Keratinocyte (primary cell): ENCODE data around the gene GIMD1. TPM values are rescaled to one million over a fixed set of nuclear protein-coding genes. Genes with fewer than 3 reads are reported as not detected.

Experiments used
- DNase-seq: peaks from one replicate; pipeline ENCODE4 v3.0.0-alpha.2; 2011; ENCODE audit warnings: low read depth, missing footprints, low spot score
- FAIRE-seq: peaks from 2 replicates; lab custom pipeline; 2011; peaks lifted over from hg19 to GRCh38; lab: Jason Lieb, UNC
- H2AFZ ChIP-seq: 2 replicates; pipeline ENCODE4 v1.6.0; 2012; ENCODE audit warnings: low read length, control low read depth, inconsistent platforms; ENCODE audit not compliant: control insufficient read depth
- H3K27ac ChIP-seq: 2 replicates; pipeline ENCODE4 v1.5.1; 2011; ENCODE audit warnings: low read length; ENCODE audit not compliant: control insufficient read depth, insufficient read depth
- H3K27me3 ChIP-seq: 3 replicates; pipeline ENCODE4 v1.6.0; 2011; ENCODE audit warnings: low read length; ENCODE audit not compliant: control insufficient read depth, insufficient read depth; ENCODE audit errors: extremely low read depth
- H3K36me3 ChIP-seq, 2 experiments: 2 replicates in 1 of 2; 3 replicates in 1 of 2; pipeline ENCODE4 v1.5.1; 2011; ENCODE audit warnings: low read length in 2 of 2, mild to moderate bottlenecking in 1 of 2; ENCODE audit not compliant: control insufficient read depth in 2 of 2, insufficient read depth in 2 of 2; ENCODE audit errors: extremely low read depth in 1 of 2
- H3K4me1 ChIP-seq: 3 replicates; pipeline ENCODE4 v1.5.1; 2011; ENCODE audit warnings: low read length; ENCODE audit not compliant: control insufficient read depth, insufficient read depth; ENCODE audit errors: extremely low read depth
- H3K4me2 ChIP-seq: 3 replicates; pipeline ENCODE4 v1.6.0; 2011; ENCODE audit warnings: low read depth, low read length; ENCODE audit not compliant: control insufficient read depth, insufficient read depth; ENCODE audit errors: extremely low read depth
- H3K4me3 ChIP-seq, 3 experiments: fragments of 200-600 bp in 1 of 3; sonication (generic) in 1 of 3; 2 replicates in 2 of 3; 3 replicates in 1 of 3; pipeline ENCODE4 v1.5.1; 2011 to 2016; ENCODE audit warnings: low read length in 3 of 3, mild to moderate bottlenecking in 3 of 3, control low read depth in 2 of 3, inconsistent platforms in 1 of 3, low read depth in 1 of 3, mixed read lengths in 1 of 3, mixed run types in 1 of 3, moderate library complexity in 1 of 3; ENCODE audit not compliant: control insufficient read depth in 2 of 3, insufficient read depth in 2 of 3; ENCODE audit errors: extremely low read depth in 1 of 3
- H3K79me2 ChIP-seq: 2 replicates; pipeline ENCODE4 v1.6.0; 2012; ENCODE audit warnings: low read length; ENCODE audit not compliant: control insufficient read depth, insufficient read depth
- H3K9ac ChIP-seq: 3 replicates; pipeline ENCODE4 v1.6.0; 2011; ENCODE audit warnings: low read length; ENCODE audit not compliant: control insufficient read depth, insufficient read depth; ENCODE audit errors: extremely low read depth
- H3K9me1 ChIP-seq: 3 replicates; pipeline ENCODE4 v1.6.0; 2011; ENCODE audit warnings: low read length; ENCODE audit not compliant: control insufficient read depth, insufficient read depth; ENCODE audit errors: extremely low read depth
- H3K9me3 ChIP-seq: 2 replicates; pipeline ENCODE4 v1.5.1; 2012; ENCODE audit warnings: low read depth, low read length; ENCODE audit not compliant: control insufficient read depth
- H4K20me1 ChIP-seq: 3 replicates; pipeline ENCODE4 v1.6.0; 2011; ENCODE audit warnings: low read length; ENCODE audit not compliant: control insufficient read depth, insufficient read depth; ENCODE audit errors: extremely low read depth
- EZH2 ChIP-seq: IDR thresholded peaks from one replicate; pipeline ENCODE4 v1.6.1; 2012; ENCODE audit warnings: inconsistent platforms, mild to moderate bottlenecking, low read length, moderate library complexity
- dilution Hi-C: fragments of 300-500 bp; cut with MboI; formaldehyde crosslinking; loops from one replicate; pipeline ENCODE4 v1.7.0; 2020; ENCODE audit warnings: low sequenced_read_pairs; ENCODE audit not compliant: extremely low pct_ligation_motif_present
- polyA plus RNA-seq, 5 experiments: library from polyadenylated mRNA; depleted of rRNA in 3 of 5; stranded (reverse) in 3 of 5; stranded (forward) in 1 of 5; unstranded in 1 of 5; fragments of >200 nt; gene quantifications; 1 replicate in 1 of 5; 2 replicates in 3 of 5; 3 replicates in 1 of 5; pipeline versions ENCODE4 v1.2.1 to v1.2.3, GENCODE V29; 2011 to 2012; ENCODE audit warnings: missing spikeins in 2 of 5, low read depth in 1 of 5, low replicate concordance in 1 of 5
- TF ChIP-seq, protein P1 (sequence below), 3 experiments: IDR thresholded peaks in 1 of 3; conservative IDR thresholded peaks in 1 of 3; optimal IDR thresholded peaks in 1 of 3; 2 replicates in 2 of 3; 3 replicates in 1 of 3; pipeline versions ENCODE3 to v1.5.1; 2011; ENCODE audit warnings: low read length in 3 of 3, mild to moderate bottlenecking in 3 of 3, moderate library complexity in 2 of 3, control low read depth in 1 of 3, inconsistent platforms in 1 of 3; ENCODE audit not compliant: insufficient read depth in 2 of 3; ENCODE audit errors: extremely low read depth in 1 of 3

Gene GIMD1
- polyA plus RNA-seq, 1 donor (not counting 4 experiments of a cell fraction or from before 2014, with no cell fraction given) = not detected

DNA sequence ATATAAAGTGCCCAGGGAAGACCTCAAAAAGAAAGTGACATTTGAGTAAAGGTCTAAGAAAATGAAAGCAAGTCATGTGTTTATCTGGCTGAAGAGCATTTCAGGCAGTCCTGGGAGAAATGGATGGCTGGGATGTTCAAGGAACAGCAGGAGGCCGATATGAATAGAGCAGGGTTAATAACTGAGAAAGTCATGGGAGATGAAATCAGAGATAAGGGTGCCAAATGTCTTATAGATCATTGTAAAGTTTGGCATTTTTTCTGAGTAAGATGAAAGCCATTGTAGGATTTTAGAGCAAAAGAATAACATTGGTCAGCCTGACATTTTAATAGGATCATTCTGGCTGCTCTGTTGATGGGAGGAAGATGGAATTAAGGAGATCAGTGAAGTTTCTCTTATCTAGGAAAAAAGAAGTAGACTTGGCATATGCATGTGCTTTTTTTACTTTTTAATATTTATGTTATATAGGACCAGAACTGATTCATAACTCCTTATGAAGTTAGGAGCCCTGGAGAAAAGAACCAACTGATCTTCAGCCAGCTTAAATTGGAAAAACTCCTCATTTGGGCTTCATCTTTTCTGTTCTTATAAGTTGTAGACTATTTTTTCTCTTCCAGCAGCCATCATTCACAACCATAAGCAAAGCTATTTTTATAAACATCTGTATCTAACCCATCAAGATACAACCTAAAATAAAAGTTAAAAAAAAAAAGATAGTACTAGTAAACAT, 33.7 kb downstream of the GIMD1 start:
- no peak for DNase-seq
- no peak overlapping the region for H3K27ac ChIP-seq
- H3K27me3 ChIP-seq = no peaks in the 10 kb centered on the region
- H3K4me1 ChIP-seq = no peaks in the 10 kb centered on the region
- no peak for FAIRE-seq
- H3K9me3 ChIP-seq = no peaks in the 10 kb centered on the region
- dilution Hi-C loops = no loop called here
- H3K9ac ChIP-seq = no peak overlapping the region
- no peaks in the 10 kb centered on the region for H4K20me1 ChIP-seq
- H3K36me3 ChIP-seq = peaks cover 8 to 15% of the 10 kb centered on the region in 2 experiments
- H3K4me3 ChIP-seq = no peak overlapping the region
- TF ChIP-seq, protein P1, sequence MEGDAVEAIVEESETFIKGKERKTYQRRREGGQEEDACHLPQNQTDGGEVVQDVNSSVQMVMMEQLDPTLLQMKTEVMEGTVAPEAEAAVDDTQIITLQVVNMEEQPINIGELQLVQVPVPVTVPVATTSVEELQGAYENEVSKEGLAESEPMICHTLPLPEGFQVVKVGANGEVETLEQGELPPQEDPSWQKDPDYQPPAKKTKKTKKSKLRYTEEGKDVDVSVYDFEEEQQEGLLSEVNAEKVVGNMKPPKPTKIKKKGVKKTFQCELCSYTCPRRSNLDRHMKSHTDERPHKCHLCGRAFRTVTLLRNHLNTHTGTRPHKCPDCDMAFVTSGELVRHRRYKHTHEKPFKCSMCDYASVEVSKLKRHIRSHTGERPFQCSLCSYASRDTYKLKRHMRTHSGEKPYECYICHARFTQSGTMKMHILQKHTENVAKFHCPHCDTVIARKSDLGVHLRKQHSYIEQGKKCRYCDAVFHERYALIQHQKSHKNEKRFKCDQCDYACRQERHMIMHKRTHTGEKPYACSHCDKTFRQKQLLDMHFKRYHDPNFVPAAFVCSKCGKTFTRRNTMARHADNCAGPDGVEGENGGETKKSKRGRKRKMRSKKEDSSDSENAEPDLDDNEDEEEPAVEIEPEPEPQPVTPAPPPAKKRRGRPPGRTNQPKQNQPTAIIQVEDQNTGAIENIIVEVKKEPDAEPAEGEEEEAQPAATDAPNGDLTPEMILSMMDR (optimal IDR thresholded peaks at IDR 0.05 in 1 of 3, IDR thresholded peaks at IDR 0.05 in 1 of 3, conservative IDR thresholded peaks at IDR 0.05 in 1 of 3; ENCODE audit: extremely low read depth in 1 of 3, insufficient read depth in 2 of 3, low read length in 3 of 3) = no peak
- TF ChIP-seq EZH2 = no peak
- no peak overlapping the region for H3K4me2 ChIP-seq
- peaks cover 10% of the 10 kb centered on the region for H3K79me2 ChIP-seq
- H2AFZ ChIP-seq = no peak overlapping the region
- no peaks in the 10 kb centered on the region for H3K9me1 ChIP-seq

DNA sequence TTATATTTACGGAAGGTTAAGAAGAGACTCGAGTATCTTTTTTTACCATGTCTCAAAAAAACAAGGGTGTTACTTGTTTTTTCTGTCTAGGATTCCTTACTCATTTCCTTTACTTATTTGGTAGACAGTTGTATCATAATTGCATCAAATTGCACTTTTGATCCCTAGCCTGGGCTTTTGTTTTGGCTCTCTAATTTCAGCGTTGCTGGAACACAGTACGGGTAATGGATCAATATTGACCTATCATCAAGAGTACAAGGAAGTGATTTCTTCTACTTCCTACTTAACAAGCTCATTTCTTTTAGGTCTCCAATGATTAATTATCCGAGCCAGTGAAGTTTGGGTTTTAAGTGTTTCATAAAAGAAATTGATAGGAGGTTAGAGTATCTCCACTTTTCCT, 35.4 kb downstream of the GIMD1 start:
- dilution Hi-C loops = no loop called here
- H3K36me3 ChIP-seq = peaks cover 12% of the 10 kb centered on the region in 2 experiments
- no peak for DNase-seq

More for the DNA sequence above, 35.4 kb downstream of the GIMD1 start:
- no peaks in the 10 kb centered on the region for H3K9me1 ChIP-seq
- H2AFZ ChIP-seq = no peak overlapping the region
- H3K4me2 ChIP-seq = no peak overlapping the region
- H3K4me1 ChIP-seq = no peaks in the 10 kb centered on the region
- H3K27me3 ChIP-seq = no peaks in the 10 kb centered on the region
- H3K9ac ChIP-seq = no peak overlapping the region
- FAIRE-seq = no peak
- no peaks in the 10 kb centered on the region for H4K20me1 ChIP-seq
- TF ChIP-seq EZH2 = no peak
- TF ChIP-seq, protein P1 (optimal IDR thresholded peaks at IDR 0.05 in 1 of 3, IDR thresholded peaks at IDR 0.05 in 1 of 3, conservative IDR thresholded peaks at IDR 0.05 in 1 of 3; ENCODE audit: extremely low read depth in 1 of 3, insufficient read depth in 2 of 3, low read length in 3 of 3) = no peak
- H3K79me2 ChIP-seq = peaks cover 2% of the 10 kb centered on the region
- no peak overlapping the region for H3K27ac ChIP-seq
- no peak overlapping the region for H3K4me3 ChIP-seq
- no peaks in the 10 kb centered on the region for H3K9me3 ChIP-seq
